ENCODE measurements around the gene FAM124B. TPM values are rescaled to one million over a fixed set of nuclear protein-coding genes. Genes with fewer than 3 reads are reported as not detected.

FAM124B gene
- total and polyA plus RNA-seq, 2 of the 8 experiments (the other 6 are each of a cell fraction or from before 2014, with no cell fraction given) = 2.1 to 2.6 TPM

DNA sequence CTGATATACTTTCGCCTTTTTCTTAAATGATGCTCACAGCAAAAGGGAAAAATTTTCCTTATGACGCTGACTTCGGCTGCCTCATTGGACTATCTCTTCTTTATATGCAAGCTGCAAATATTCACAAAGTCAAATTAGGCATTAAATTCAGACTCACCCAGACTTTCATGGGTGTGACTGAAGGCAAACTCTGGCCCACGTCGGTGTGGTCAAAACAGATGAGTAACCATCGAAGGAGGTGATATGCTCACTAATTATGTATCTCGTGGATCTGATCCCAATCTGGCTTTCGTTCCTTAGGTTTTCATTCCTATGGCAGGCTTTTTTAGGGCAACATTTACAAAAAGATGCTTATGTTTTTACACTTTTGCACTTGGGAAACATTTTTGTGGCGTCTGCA, 36.6 kb downstream of the FAM124B start:
- 89% methylated on average over 9 of the region's 9 CpGs; no CpG with 5 or more reads in 1 of the 2 experiments for WGBS, 2 experiments (ENCODE audit: extremely low coverage in 1 of 2, insufficient coverage in 1 of 2, insufficient read length in 1 of 2, insufficient replicate concordance in 2 of 2, low coverage in 1 of 2, low lambda C conversion rate in 2 of 2, missing lambda C conversion rate in 1 of 2)
- H4K20me1 ChIP-seq (replicated peaks in 1 of 2; ENCODE audit: control insufficient read depth in 1 of 2, insufficient read depth in 2 of 2, low read length in 2 of 2) = no peaks in the 10 kb centered on the region
- no peak overlapping the region for H2AFZ ChIP-seq (ENCODE audit: low read length)
- H2BK5ac ChIP-seq (ENCODE audit: low read depth, low read length) = no peak overlapping the region
- H3K56ac ChIP-seq (replicated peaks; ENCODE audit: insufficient read length, low read depth, low read length) = no peak overlapping the region
- no peak overlapping the region for H2BK12ac ChIP-seq (ENCODE audit: low read depth, low read length)
- H3K9ac ChIP-seq (replicated peaks in 1 of 4; ENCODE audit: extremely low read depth in 1 of 4, low read depth in 3 of 4, low read length in 3 of 4) = no peak overlapping the region
- FAIRE-seq (no peak), DNase-seq (ENCODE audit: low read depth in 1 of 2, low spot score in 2 of 2) (no peak)
- H3K36me3 ChIP-seq (ENCODE audit: control insufficient read depth in 2 of 4, insufficient read depth in 4 of 4, low read length in 3 of 4) = no peaks in the 10 kb centered on the region
- no peak overlapping the region for H3K14ac ChIP-seq (ENCODE audit: insufficient read length)
- no peak overlapping the region for H3K4me3 ChIP-seq (ENCODE audit: extremely low read depth in 1 of 4, insufficient read depth in 2 of 4, low read depth in 3 of 4, low read length in 4 of 4)
- no peak overlapping the region for H4K91ac ChIP-seq (replicated peaks; ENCODE audit: insufficient read length, low read length)
- no peaks in the 10 kb centered on the region for H3K79me2 ChIP-seq (ENCODE audit: control insufficient read depth in 1 of 2, insufficient read depth in 2 of 2, low read length in 2 of 2)
- no peaks in the 10 kb centered on the region for H3K27me3 ChIP-seq (replicated peaks in 1 of 4; ENCODE audit: control insufficient read depth in 3 of 4, extremely low read depth in 1 of 4, insufficient read depth in 3 of 4, low read length in 3 of 4)
- no peak overlapping the region for H2BK20ac ChIP-seq (ENCODE audit: low read length)
- H3K79me1 ChIP-seq (ENCODE audit: low read depth, low read length) = no peaks in the 10 kb centered on the region
- no peaks in the 10 kb centered on the region for H3K9me3 ChIP-seq (ENCODE audit: insufficient read depth in 2 of 2, low read depth in 1 of 2, low read length in 1 of 2)
- POLR2A ChIA-PET (ENCODE audit: partially characterized antibody) = no interaction called here
- no peak overlapping the region for H3K4me2 ChIP-seq (ENCODE audit: insufficient read depth in 1 of 2, low read depth in 2 of 2, low read length in 2 of 2)
- TF ChIP-seq JUND (IDR thresholded peaks at IDR 0.05; ENCODE audit: low read length) (no peak), MAFK (IDR thresholded peaks at IDR 0.05; ENCODE audit: low read depth, low read length) (no peak)
- H4K8ac ChIP-seq (ENCODE audit: extremely low read depth, insufficient read depth, low read length) = no peak overlapping the region
- H3K23me2 ChIP-seq (ENCODE audit: low read depth, low read length) = no peaks in the 10 kb centered on the region
- no peak overlapping the region for H3K23ac ChIP-seq (ENCODE audit: insufficient read length)
- H2AK5ac ChIP-seq (ENCODE audit: low read depth, low read length) = no peak overlapping the region
- no peak overlapping the region for H4K5ac ChIP-seq (ENCODE audit: insufficient read length, low read depth, low read length)
- H3K18ac ChIP-seq (ENCODE audit: extremely low read depth, low read length) = no peak overlapping the region
- no peak overlapping the region for H2BK15ac ChIP-seq (ENCODE audit: low read length)
- H3K4me1 ChIP-seq (replicated peaks in 1 of 4; ENCODE audit: control insufficient read depth in 3 of 4, insufficient read depth in 4 of 4, low read length in 3 of 4) = no peaks in the 10 kb centered on the region
- CTCF ChIA-PET (ENCODE audit: partially characterized antibody) = interaction anchor here (0.7 to 2.5 kb wide), 5 partner anchors 20 to 83 kb away, joined by 3 to 5 read pairs (median 3); no protein-coding TSS in a partner anchor
- H3K4ac ChIP-seq (replicated peaks; ENCODE audit: insufficient read length, low read depth, low read length) = no peak overlapping the region
- H2BK120ac ChIP-seq (replicated peaks; ENCODE audit: low read depth, low read length) = no peak overlapping the region
- no peak overlapping the region for H3K27ac ChIP-seq (ENCODE audit: low read depth, low read length)

Measured in H1 (cell line).